Measurements from ENCODE around the gene ZNRF3. TPM values are rescaled to one million over a fixed set of nuclear protein-coding genes. Genes with fewer than 3 reads are reported as not detected.

Gene ZNRF3
- total RNA-seq, 4 donors from 2014 or later, result 12.9 to 29.7 (median 21.9) TPM

- intact Hi-C loops (cut with DNase I), result no loop called here
- no peaks in the 10 kb centered on the region for H3K27me3 ChIP-seq
- H3K36me3 ChIP-seq, result no peaks in the 10 kb centered on the region
- no peak overlapping the region for H3K27ac ChIP-seq (replicated peaks in 1 of 4)
- H3K4me1 ChIP-seq, result peaks cover 0 to 8% (median 3%) of the 10 kb centered on the region in 4 donors
- no peaks in the 10 kb centered on the region for H3K9me3 ChIP-seq
- 88% methylated on average over 3 of the region's 3 CpGs for WGBS
- no peak for DNase-seq (ENCODE audit: extremely low spot score)
- TF ChIP-seq POLR2AphosphoS5 (IDR thresholded peaks at IDR 0.05) (no peak), POLR2A (IDR thresholded peaks at IDR 0.05; ENCODE audit: low read depth) (no peak), EP300 (IDR thresholded peaks at IDR 0.05) (no peak)
- TF ChIP-seq, protein P1, sequence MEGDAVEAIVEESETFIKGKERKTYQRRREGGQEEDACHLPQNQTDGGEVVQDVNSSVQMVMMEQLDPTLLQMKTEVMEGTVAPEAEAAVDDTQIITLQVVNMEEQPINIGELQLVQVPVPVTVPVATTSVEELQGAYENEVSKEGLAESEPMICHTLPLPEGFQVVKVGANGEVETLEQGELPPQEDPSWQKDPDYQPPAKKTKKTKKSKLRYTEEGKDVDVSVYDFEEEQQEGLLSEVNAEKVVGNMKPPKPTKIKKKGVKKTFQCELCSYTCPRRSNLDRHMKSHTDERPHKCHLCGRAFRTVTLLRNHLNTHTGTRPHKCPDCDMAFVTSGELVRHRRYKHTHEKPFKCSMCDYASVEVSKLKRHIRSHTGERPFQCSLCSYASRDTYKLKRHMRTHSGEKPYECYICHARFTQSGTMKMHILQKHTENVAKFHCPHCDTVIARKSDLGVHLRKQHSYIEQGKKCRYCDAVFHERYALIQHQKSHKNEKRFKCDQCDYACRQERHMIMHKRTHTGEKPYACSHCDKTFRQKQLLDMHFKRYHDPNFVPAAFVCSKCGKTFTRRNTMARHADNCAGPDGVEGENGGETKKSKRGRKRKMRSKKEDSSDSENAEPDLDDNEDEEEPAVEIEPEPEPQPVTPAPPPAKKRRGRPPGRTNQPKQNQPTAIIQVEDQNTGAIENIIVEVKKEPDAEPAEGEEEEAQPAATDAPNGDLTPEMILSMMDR (IDR thresholded peaks at IDR 0.05), result no peak
- H3K4me3 ChIP-seq, result no peak overlapping the region
These were observed 132.9 kb downstream of the ZNRF3 start for GRCh38 chr22:29016067-29016938.

- H3K36me3 ChIP-seq, result no peaks in the 10 kb centered on the region
- 97% methylated on average over 4 of the region's 4 CpGs for WGBS
- TF ChIP-seq EP300 (IDR thresholded peaks at IDR 0.05), result no peak
- TF ChIP-seq POLR2AphosphoS5 (IDR thresholded peaks at IDR 0.05), result no peak
- H3K9me3 ChIP-seq, result no peaks in the 10 kb centered on the region
- no peak for DNase-seq (ENCODE audit: extremely low spot score)
- no peaks in the 10 kb centered on the region for H3K27me3 ChIP-seq
- H3K4me3 ChIP-seq, result no peak overlapping the region
- H3K27ac ChIP-seq (replicated peaks in 1 of 4), result no peak overlapping the region
- intact Hi-C loops (cut with DNase I), result no loop called here
- peaks cover 0 to 12% (median 3%) of the 10 kb centered on the region in 4 donors for H3K4me1 ChIP-seq
These were observed 135.2 kb downstream of the ZNRF3 start for GRCh38 chr22:29018293-29019189.

DNA sequence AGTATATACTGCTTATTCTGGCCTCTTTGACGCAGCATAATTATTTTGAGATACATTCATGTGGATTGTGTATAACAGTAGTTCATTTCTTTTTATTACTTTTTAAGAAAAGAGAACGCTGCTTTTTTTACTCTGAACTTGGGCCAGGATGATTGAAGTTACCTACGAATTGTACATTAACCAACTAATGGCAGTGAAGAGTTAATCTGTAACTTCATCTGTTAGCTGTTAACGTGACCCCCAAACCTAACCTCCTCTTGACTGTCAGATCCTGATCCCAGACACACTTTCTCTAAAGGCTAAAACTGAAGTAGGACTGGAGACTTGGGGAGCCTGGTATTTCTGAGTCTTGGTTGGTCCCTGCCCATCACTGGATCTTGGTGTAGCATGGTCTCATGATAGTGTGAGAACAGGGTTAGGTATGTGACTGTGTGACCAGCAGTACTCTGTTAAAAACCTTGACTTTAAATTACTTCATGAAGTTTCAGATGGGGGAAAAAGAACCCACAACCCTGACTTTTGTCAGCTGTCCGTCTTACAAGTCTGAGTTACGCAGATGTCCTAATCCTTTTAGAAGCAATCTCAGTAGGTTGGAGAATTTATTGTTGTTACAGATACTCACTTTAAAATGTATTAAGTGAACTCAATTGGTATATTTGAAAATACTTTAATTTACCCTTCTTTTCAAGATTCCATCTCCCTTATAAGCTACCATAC is 138.9 kb downstream of the ZNRF3 start:
- peaks cover 0 to 14% (median 8%) of the 10 kb centered on the region in 4 donors for H3K4me1 ChIP-seq
- H3K36me3 ChIP-seq, result no peaks in the 10 kb centered on the region
- 90% methylated on average over 6 of the region's 6 CpGs for WGBS
- TF ChIP-seq POLR2AphosphoS5 (IDR thresholded peaks at IDR 0.05), result no peak
- no peaks in the 10 kb centered on the region for H3K9me3 ChIP-seq
- H3K27me3 ChIP-seq, result no peaks in the 10 kb centered on the region
- DNase-seq (ENCODE audit: extremely low spot score), result no peak
- intact Hi-C loops (cut with DNase I), result no loop called here
- H3K27ac ChIP-seq (replicated peaks in 1 of 4), result no peak overlapping the region
- H3K4me3 ChIP-seq, result no peak overlapping the region

- TF ChIP-seq POLR2A (IDR thresholded peaks at IDR 0.05; ENCODE audit: low read depth), result no peak
- no peak for TF ChIP-seq EP300 (IDR thresholded peaks at IDR 0.05)
- TF ChIP-seq POLR2AphosphoS5 (IDR thresholded peaks at IDR 0.05), result no peak
- TF ChIP-seq, protein P1 (IDR thresholded peaks at IDR 0.05), result no peak
- H3K27me3 ChIP-seq, result no peaks in the 10 kb centered on the region
- no peak overlapping the region for H3K4me3 ChIP-seq
- H3K27ac ChIP-seq (replicated peaks in 1 of 4), result peak overlapping the region in 2 of 4 donors; percentile 4 to 5
- 73% methylated on average over 3 of the region's 3 CpGs for WGBS
- DNase-seq (ENCODE audit: extremely low spot score), result no peak
- intact Hi-C loops (cut with DNase I), result no loop called here
- H3K4me1 ChIP-seq, result peaks cover 0 to 14% (median 8%) of the 10 kb centered on the region in 4 donors
- no peaks in the 10 kb centered on the region for H3K36me3 ChIP-seq
- no peaks in the 10 kb centered on the region for H3K9me3 ChIP-seq
These were observed 139.9 kb downstream of the ZNRF3 start for GRCh38 chr22:29023172-29023796.

DNA sequence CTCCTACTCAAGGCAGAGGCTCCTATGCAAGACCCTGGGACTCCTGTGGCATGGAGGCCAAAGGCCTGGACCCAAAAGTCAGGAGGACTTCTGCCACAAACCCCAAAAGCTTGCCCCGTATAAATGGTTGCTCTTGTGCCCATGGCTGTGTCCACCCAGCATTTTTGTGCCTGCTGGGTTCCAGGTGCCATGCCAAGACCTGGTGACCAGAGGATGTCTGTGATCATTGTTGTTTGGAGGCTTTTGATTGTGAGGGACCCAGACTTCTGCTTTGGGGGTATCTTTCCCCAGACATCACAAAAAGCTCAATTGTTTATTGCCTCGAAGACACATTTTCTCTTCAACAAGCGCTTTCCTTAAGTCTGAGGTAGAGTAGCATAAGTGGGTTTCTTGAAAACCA is 143.2 kb downstream of the ZNRF3 start:
- intact Hi-C loops (cut with DNase I), result no loop called here
- WGBS, result 97% methylated on average over 3 of the region's 3 CpGs
- no peak for TF ChIP-seq POLR2A (IDR thresholded peaks at IDR 0.05; ENCODE audit: low read depth)
- no peak for TF ChIP-seq EP300 (IDR thresholded peaks at IDR 0.05)
- no peak for DNase-seq (ENCODE audit: extremely low spot score)
- H3K36me3 ChIP-seq, result no peaks in the 10 kb centered on the region
- no peaks in the 10 kb centered on the region for H3K27me3 ChIP-seq
- peaks cover 20 to 34% (median 27%) of the 10 kb centered on the region in 4 donors for H3K4me1 ChIP-seq
- H3K27ac ChIP-seq (replicated peaks in 1 of 4), result no peak overlapping the region
- H3K4me3 ChIP-seq, result no peak overlapping the region
- no peaks in the 10 kb centered on the region for H3K9me3 ChIP-seq
